ENCODE data around the gene RERE.
A peak's percentile ranks its signal among the peaks of the same experiment; 100 is the strongest.
"Not testable (repeated sequence)": the region's sequence is repeated elsewhere in the genome, so short reads cannot be mapped to it uniquely, and the experiment has no call there.

RERE gene

DNA sequence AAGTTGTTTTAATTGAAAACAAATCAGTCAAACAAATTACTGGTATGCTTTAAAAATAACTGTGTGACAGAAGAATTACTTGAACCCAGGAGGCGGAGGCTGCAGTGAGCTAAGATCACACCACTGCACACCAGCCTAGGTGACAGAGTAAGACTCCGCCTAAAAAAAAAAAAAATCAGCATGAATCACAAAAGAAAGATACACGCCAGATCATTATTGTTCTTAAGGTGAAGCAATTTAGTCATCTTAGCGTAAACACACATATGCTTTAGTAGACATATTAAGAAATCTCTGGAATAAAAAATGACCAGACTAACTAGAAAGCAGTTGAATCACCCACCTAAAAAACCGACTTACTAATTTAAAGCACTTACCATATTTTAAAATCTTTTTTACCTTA is 20.2 kb downstream of the RERE start:
- no peak for DNase-seq (ENCODE audit: low read depth)

DNA sequence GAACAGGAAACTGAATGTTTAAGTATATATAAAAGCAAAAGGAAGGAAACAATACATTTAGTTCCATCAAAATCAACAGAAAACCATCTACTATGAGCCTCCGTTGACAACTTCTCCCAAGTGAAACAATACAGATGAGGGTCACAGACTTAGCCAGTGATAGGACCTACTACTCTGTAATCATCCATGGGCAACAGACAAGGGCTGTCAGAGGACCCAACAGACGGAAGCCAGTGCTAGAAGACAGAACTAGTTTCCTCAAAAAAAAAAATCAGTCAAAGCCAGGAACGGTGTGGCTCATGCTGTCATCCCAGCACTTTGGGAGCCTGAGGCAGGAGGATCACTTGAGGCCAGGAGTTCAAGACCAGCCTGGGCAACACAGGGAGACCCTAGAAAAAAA is 20.6 kb downstream of the RERE start:
- no peak for DNase-seq (ENCODE audit: low read depth)

DNA sequence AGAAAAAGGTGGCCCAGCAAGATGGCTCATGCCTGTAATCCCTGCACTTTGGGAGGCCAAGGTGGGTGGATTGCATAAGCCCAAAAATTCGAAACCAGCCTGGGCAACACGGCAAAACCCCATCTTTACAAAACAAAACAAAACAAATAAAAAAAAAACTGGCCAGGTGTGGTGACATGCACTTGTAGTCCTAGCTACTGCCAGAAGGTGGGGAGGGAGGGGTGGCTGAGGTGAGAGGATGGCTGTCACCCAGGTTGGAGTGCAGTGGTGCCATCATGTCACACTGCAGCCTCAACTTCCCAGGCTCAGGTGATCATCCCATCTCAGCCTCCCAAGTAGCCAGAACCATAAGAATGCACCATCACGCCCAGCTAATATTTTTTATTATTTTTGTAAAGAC is 22.8 kb downstream of the RERE start:
- DNase-seq (ENCODE audit: low read depth): no peak

DNA sequence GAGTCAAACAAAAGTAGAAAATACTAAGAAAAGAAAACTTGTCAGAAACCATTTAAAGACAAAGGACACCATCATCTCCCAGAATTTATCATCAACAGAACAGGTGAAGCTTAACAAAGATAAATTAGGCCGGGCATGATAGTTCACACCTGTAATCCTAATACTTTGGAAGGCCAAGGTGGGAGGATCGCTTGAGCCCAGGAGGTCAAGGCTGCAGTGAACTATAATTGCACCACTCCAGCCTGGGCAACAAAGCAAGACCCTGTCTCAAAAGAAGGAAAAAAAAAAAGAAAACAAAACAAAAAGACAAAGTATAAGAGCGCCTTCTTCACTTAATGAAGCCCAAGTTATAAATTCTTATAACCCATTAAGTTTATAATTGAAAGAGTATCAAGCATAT is 25.6 kb downstream of the RERE start:
- no peak for DNase-seq (ENCODE audit: low read depth)

DNA sequence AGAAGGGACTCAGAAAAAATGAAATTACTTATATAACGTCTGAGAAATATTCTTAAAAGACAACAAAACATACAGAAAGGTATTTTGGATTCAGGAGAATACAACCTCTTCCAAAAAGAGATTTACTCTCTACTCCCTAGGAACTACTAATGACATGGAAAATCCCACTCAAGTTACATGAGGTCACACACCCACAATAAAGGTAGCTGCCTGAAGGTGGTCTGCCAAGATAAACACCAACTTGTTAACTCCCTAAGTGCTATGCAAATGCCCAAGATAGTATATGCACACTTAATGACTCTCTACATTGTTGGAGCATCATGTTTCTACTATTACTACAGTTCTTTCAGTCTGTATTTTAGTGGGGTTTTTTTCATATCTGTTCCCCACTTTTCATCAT is 26.5 kb downstream of the RERE start:
- DNase-seq (ENCODE audit: low read depth): no peak

DNA sequence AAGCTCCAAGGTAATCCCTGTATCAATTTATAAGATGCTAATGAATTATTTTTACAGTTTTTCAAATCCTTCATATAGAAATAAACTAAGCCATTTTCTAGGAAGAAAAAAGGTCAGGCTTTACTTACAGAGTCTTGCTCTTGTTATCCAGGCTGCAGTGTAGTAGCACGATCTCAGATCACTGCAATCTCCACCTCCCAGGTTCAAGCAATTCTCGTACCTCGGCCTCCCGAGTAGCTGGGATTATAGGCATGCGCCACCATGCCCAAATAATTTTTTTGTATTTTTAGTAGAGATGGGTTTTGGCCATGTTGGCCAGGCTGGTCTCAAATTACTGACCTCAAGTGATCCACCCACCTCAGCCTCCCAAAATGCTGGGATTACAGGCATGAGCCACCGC is 27.0 kb downstream of the RERE start:
- no peak for DNase-seq (ENCODE audit: low read depth)

DNA sequence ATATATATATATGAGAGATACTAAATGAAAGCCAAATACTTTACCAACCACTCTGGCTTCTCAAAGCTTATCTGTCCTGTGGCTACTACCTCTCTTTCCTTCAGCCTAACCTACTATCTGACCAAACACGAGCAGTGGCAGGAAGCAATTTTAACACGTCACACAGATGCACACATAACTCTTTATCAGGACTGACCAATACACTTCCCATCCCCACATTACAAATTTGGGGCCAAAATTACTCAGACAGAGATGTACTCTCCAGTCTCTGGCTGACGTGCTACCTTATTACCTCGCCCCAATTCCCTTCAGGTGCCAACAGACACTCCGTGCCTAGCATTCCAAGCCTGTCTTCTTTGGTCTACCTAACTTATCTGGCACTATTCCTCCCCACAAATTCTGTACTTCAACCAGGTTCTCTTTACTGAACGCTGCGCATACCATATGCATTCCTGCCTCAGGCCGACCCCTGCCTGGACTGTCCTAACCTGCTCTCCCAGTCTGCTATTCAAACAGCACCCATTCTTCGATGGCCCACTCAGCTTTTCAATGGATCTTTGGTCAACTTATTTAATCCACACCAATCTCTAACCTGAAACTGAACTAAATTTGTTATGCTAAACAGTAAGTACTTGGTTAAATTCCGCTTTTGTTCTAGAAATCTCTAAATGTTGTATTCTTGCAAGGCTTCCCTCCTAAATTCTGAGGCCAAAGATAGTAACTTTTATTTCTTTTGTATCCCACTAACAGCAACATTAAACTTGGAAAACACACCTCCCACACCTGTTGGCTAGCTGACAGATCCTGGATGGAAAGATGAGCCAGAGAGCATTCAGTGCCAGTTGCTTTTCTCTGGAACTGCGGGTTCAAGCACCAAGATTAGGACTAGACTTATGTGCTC is 27.9 kb downstream of the RERE start:
- no peak for DNase-seq (ENCODE audit: low read depth)

DNA sequence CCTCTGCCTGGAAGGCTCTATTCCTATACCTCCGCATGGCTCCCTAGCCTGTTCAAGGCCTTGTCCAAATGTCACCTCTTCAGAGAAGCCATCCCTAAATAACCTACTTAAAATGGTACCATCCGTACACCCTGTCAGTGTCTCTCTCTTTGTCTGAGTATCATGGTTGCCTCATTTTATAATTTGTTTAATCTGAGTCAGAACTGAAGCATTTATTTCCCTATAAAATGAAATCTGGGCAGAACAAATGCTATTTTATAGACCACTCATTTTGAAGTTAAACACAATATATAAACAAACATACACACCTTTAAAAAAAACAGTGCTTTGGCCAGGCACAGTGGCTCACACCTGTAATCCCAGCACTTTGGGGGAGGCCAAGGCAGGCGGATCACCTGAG is 30.2 kb downstream of the RERE start:
- DNase-seq (ENCODE audit: low read depth): no peak

DNA sequence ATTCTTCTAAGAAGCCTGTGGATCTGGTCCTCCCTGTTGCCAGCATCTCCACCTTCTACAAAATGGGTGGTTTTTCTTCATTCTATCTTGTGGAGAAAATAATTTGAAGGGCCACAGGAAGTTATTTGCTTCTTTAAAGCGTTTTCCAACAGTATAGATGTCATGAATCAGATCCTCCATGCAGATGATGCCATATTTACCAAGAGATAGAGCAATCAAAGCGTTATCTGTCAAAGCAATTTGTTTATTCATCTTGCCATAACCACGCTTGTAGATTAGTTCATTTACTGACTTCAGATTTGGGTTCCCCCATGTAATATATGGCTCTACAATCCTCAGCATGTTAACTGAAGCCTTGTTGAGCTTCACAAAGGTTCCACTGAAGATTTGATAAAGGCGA is 31.2 kb downstream of the RERE start:
- DNase-seq (ENCODE audit: low read depth): not testable (repeated sequence)

DNA sequence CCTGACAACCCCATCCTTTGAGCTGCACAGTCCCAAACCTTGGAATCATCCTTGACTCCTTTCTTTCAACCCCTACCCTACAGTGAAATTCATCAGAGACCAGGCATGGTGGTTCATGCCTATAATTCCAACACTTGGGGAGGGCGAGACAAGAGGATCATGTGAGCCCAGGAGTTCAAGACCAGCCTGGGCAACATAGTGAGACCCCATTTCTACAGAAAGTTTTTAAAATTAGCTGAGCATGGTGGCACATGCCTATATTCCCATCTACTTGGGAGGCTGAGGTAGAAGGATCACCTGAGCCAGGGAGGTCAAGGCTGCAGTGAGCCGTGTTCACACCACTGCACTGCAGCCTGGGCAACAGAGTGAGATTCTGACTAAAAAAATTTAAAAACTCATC is 34.5 kb downstream of the RERE start:
- DNase-seq (ENCODE audit: low read depth): no peak

DNA sequence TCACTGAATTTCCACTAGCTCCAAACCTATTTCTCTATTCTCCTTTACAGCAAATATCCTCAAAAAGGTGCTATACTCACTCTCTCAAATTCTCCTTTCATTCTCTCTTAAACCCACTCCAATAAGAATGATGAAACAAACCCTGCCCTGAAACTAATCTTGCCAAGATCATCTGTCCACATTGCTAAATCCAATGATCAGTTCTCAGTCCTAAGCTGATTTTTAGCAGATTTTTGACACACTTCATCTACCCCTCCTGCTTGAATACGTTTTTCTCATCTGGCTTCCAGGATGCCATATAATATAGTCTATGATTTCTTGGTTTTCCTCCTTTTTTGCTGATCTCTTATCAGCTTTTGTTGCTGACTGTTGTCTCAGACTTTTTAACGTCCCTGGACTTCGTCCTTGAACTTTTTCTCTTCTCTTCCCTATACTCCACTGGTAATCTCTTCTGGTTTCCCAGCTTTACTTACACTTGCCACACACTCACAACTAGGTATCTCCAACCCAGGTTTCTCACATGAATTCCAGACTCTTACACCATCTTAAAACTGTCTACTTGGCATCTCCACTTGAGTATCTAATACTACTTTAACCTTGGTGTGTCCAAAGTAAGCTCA is 35.3 kb downstream of the RERE start:
- DNase-seq (ENCODE audit: low read depth): no peak

DNA sequence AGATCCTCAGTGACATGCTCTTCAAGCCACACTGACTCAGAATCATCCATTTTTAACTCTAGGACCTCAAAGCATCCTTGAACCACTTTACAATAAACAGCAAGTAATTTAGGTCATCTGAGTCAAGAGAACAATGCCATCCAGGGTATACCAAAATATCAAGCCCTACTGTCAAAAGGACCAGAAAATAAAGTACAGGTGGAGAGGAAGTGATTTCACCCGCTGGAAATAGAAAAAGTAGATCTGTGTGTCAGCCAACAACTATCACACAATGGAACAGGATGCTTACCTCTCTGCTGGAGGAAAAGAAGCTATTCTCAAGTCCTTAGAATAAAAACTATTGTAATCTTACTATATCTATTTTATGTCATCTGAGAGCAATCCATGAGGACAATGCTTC is 37.0 kb downstream of the RERE start:
- no peak for DNase-seq (ENCODE audit: low read depth)

DNA sequence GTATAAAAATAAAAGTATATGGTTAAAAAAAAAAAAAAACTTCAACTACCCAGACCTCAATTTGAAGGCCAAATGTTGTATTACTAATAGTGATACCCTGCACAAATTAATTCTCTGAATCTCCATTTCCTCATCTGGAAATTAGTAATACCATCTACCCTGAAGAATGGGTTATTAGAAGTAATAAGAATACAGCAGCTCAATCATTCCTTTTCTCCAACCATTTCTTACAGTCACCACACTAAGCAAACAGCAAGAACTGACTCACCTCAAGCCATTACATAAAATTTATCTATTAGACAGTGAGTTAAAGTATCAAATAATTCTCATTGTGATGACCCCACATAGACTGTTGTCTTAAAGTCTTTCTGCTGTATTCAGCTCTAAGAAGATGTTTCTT is 39.6 kb downstream of the RERE start:
- DNase-seq (ENCODE audit: low read depth): no peak

DNA sequence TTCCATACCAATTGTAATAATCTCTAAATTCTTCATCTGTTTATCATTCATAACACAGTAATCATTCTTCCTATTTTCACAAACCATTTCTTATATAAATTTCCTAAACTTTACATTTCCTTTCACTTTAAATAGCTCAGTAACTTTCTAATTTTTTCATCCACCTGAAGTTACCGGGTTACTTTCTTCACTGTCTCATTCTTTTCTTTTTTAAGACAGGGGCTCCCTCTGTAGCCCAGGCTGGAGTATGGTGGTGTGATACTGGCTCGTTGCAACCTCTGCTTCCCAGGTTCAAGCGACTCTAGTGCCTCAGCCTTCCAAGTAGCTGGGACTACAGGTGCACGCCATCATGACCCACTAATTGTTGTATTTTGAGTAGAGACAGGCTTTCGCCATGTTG is 41.3 kb downstream of the RERE start:
- DNase-seq (ENCODE audit: low read depth): no peak

DNA sequence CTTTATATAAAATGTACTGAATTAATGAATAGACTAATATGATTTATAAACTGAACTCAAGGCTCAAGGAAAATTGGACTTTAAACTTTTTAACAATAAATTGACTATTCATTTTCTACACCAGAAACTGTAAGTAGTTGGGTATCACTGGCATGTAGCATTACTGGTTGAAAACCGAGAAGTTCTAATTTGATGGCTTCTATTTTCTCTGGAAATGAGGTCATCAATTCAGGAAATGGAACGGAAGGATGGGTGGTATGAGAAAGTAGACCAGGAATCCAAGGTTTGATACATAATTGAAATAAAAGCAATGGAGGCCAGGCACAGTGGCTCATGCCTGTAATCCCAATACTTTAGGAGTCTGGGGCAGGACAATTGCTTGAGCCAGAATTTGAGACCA is 50.4 kb downstream of the RERE start:
- no peak for DNase-seq (ENCODE audit: low read depth)

DNA sequence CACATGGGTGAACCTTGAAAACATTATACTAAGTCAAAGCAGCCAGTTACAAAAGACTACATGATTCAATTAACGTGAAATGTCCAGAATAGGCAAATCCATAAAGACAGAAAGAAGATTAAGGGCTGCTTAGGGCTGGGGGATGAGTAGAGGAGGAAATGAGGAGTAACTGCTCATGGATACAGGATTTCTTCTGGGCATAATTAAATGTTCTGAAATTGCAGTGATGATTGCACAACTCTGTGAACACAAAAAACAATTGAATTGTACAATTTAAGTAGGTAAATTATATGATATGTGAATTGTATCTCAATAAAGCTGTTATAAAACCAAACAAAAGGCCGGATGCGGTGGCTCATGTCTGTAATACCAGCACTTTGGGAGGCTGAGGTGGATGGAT is 52.2 kb downstream of the RERE start:
- DNase-seq (ENCODE audit: low read depth): peak; percentile 3

DNA sequence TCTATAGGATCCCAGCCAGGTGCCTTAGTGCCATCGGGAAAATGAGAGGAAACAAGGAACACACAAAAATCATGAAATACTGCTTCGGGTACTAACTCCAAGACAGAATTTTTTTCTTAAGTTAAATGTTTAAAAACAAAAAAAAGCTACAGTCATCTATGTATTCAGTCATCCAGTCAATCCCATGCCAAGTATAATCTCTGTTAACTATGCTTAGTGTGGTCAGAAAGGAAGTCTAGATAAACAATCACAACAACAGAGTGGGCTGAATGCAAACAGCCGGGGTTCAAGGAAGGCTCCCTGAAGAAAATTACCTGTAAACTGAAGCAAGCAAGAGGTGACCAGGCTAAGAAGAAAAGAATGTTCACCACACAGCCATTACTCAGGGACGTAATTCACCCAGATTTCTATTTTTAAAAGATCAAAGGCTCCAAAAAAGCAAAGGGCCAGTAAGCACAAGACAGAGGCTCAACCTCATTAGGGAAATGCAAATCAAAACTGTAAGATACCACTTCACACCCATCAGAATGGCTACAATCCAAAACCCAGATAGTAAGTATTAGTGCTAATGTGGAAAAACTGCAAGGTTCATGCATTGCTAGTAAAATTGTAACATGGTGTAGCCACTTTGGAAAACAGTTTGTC is 53.0 kb downstream of the RERE start:
- DNase-seq (ENCODE audit: low read depth): no peak

DNA sequence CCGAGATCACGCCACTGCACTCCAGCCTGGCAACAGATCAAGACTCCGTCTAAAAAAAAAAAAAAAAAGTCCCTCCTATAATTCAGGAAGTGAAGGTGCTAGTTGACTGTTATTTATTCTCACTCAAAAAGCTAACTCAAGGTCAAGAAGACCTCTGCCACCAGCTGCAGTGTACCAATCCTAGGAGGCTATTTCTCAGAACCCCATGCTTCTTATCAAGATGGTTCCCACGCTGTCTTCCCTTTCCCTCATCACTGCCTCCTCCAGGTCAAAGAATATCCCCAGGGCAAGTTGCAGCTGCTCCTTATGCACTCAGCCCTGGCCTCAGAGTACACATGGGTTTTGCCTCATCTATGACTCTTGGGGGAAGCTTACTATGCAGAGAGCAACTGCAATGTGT is 53.6 kb downstream of the RERE start:
- no peak for DNase-seq (ENCODE audit: low read depth)

DNA sequence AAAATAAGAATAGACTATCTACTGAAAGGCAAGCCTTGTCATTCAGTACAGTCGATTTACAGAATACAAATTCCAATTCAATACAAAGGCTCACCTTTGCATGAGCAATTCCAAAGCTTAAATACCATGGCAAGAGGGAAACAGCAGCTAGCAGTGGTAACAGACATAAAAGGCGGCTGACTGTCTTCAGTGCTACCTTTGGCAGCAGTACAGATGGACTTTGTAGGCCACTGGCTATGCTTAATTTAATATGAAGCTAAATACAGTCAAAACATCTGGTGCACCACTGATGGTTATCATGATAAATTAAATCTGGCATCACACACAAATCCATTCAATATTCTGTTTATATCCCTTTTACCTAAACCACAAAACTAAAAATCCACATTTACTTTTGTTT is 62.4 kb downstream of the RERE start:
- DNase-seq (ENCODE audit: low read depth): no peak

DNA sequence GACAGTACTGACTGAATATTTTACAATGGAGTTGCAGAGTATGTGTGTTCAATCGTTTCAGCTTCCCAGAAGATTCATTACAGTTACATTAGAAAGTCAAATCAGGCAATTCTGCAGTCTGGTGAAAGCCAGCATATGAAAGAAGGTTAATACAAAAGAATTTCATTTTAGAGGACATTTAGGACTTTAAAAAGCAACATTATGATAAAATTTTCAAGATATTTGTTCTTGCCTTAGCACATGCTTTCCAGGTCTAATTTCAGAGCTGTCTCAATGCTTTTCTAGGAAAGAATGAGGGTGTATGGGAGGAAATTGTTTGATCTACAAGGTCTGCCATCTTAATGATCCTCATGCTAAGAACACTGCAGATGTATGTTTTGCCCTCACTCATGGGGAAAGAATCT is 63.2 kb downstream of the RERE start:
- DNase-seq (ENCODE audit: low read depth): no peak

DNA sequence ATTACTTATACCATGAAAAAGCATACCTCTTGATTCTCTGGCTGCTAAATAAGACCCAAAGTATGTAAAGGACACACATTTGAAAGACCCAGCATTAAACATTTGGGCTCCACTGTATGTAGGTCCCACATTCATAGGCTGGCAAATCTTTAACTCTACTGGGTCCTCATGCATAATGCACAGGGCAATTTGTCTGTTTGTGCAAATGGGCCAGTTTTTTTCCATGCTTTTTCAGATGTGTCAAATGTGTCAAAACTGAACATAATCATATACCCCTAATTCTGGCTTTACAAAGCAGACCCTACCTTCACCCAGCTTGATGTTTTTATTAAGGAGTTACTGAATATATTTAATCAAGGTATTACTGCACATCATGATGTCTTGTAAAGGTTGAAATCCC is 63.7 kb downstream of the RERE start:
- no peak for DNase-seq (ENCODE audit: low read depth)

DNA sequence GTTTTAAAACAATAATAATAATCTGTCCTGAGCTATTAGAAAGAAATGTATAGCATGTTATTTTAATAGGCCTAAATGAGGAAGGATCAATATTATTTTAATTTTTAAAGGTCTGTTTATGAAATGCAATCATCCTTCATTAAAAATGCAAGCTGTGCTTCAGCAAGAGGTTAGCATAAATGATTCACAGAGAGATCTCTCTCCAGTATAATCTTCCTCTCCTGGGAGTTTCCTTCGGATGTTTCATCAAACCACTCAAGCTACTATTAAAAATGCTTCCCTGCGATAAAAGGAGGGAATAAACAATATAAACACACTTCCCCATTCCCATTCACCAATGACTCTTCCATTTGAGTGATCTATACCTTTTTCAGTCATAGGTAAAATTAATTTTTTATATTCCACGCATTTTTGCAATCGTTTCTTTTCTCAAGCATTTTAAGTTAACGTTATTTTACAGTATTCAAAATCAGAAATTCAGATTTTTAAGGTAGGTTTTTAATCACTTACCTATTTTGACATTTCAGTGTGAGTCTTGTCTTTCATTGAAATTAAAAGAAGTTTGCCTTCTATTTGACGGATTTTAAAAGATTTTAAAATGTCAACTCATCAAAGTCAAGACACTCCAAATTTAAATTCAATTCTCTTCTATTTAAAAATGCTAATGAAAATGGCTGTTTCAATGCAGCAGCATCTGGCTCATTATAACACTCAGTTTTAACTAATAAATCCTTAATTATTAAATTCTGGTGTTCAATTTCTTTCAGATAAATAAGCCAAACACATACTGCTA is 64.3 kb downstream of the RERE start:
- no peak for DNase-seq (ENCODE audit: low read depth)

DNA sequence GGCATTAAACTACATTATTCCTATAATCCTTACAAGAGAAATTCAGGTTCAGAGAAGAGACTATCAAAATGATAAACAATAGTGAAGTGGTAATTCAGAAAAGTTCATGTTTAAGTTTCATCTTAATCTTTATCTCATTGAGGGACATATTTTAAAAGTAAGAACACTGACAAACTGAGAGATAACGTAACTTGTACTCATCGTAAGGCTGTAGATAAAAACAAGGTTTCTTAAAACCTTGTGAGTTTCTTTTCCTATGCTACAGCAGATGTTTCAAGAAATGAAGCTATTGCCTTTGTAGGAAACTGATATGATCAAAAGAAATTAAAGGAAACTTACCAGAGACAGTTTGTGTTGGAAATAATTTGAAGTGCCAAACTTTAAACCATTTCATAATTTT is 65.0 kb downstream of the RERE start:
- no peak for DNase-seq (ENCODE audit: low read depth)
